RWPE1 (cell line): ENCODE results near the gene C1orf167.
A peak's percentile ranks its signal among the peaks of the same experiment; 100 is the strongest.

Experiments used
- CTCF ChIA-PET: fragments of 350-600 bp; sonication (Branson Sonifier 250); formaldehyde crosslinking; extraction: SDS; loops from one replicate; lab custom pipeline; 2021; lab: Yijun Ruan, JAX
- POLR2A ChIA-PET: fragments of 400-600 bp; formaldehyde crosslinking; extraction: SDS; loops from one replicate; lab custom pipeline; 2020; ENCODE audit warnings: antibody characterized with exemption; ENCODE audit not compliant: low non-redundant PET; lab: Yijun Ruan, JAX
- DNase-seq: peaks from one replicate; pipeline ENCODE4 v3.0.0; 2012; ENCODE audit warnings: low spot score
- H3K27ac ChIP-seq: fragments of 450-650 bp; 2 replicates; pipeline ENCODE4 v1.5.1; 2017
- TF ChIP-seq, protein P1 (sequence below): fragments of 450-650 bp; conservative IDR thresholded peaks from 2 replicates; pipeline ENCODE4 v1.5.1; 2017; ENCODE audit warnings: low read depth, mild to moderate bottlenecking

Gene C1orf167

DNA sequence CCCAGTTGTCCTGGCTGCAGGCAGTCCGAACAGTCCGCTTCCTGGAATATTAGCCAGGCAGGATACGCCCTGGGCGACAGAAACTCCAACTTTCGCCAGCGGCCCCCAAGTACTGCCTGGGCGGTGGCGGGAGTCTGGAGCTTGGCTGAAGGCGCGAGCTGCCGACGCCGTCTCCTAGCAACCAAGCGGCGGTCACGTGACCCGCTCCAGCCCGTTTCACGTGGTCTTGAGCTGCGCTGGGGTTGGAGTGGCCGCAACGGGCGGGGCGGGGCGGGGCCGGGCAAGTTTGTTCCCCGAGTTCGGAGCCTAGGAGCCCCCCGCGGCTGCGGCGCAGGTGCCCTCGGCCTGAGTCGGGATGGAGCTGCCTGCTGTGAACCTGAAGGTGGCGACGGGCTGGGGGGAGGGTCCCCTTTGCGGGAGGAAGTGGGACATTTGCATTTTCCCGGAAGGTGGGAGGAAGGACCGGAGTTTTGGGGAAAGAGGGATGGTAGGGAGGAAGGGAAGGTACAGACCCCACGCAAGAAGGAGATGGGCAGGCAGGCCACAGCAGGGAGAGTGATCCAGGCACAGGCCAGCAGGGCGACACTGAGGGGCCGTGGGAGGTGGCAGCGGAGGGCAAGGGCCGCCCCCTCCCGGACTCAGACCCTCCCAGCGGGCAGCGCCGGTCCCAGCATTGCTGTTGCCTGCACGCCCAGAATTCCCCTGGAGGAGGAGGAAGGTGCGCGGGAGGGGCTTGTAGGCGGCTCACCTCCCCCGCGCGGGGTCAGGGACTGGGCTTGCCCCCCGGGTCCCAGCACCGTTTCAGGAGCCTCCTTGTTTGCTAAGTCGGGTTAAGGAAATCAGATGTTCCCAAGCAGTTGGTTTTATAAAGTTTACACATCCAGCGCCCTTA lies 25.9 kb upstream of the C1orf167 start, which contains the start of gene AGTRAP:
Gene AGTRAP (plus strand): TSS at position 283 of the 892 bp plus-strand sequence. CDS start 73 bp downstream, at position 356.
- CTCF ChIA-PET, result interaction anchor here (0.6 to 0.9 kb wide), 2 partner anchors 16 to 94 kb away, joined by 3 to 5 read pairs; no protein-coding TSS in a partner anchor
- DNase-seq, result peak; percentile 91
- POLR2A ChIA-PET, result interaction anchor here (0.5 kb wide), 1 partner anchor 26 kb away, joined by 3 read pairs; no protein-coding TSS in a partner anchor
- H3K27ac ChIP-seq, result peak within 1 kb of the TSS; percentile 98
- TF ChIP-seq, protein P1, sequence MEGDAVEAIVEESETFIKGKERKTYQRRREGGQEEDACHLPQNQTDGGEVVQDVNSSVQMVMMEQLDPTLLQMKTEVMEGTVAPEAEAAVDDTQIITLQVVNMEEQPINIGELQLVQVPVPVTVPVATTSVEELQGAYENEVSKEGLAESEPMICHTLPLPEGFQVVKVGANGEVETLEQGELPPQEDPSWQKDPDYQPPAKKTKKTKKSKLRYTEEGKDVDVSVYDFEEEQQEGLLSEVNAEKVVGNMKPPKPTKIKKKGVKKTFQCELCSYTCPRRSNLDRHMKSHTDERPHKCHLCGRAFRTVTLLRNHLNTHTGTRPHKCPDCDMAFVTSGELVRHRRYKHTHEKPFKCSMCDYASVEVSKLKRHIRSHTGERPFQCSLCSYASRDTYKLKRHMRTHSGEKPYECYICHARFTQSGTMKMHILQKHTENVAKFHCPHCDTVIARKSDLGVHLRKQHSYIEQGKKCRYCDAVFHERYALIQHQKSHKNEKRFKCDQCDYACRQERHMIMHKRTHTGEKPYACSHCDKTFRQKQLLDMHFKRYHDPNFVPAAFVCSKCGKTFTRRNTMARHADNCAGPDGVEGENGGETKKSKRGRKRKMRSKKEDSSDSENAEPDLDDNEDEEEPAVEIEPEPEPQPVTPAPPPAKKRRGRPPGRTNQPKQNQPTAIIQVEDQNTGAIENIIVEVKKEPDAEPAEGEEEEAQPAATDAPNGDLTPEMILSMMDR, result no peak

DNA sequence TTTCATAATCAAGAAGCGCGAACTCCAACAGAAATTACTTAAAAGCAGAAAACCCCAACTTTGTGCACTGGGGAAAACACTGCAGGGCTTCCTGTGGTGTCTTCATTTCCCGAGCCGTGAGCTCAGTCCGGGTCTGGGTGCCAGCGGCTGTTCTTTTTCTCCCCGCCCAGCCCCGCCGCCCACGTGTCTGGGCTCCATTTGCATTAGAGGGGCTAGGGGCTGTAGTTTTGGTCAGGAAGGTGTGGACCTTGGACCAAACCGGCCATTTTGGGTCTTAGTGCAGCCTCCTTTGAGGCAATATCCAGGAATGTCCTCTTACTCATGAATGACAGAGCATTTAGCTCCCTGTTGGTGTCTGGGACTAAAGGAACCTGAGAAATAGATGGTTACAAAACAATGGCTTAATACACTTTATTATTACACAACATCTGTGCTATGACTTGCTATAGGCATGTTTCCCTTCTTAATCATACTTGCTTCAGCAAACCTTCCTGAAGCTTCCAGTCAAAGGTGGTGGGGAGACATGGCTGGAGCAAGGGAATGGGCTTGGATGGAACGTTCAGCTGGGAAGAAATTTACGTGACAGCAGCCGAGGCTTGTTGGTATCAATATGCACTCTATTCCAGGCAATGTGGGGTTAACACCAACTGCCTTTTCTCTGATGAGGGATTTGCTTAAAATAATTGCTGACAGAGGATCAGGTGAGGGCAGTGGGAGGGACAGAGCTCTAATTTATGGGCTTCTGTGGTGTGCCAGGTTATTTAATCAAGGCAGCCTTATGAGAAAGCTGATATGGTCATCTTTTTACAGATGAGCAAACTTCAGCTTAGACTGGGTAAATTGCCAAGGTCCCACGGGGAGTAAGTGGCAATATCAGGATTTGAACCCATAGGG lies 25.0 kb upstream of the C1orf167 start:
- TF ChIP-seq, protein P1, result no peak
- ChIA-PET CTCF (interaction anchor here (0.5 kb wide), 1 partner anchor 60 kb away, joined by 6 read pairs; no protein-coding TSS in a partner anchor), POLR2A (interaction anchor here (0.5 kb wide), 1 partner anchor 19 kb away, joined by 3 read pairs; no protein-coding TSS in a partner anchor)
- DNase-seq, result peak; percentile 87
- H3K27ac ChIP-seq, result peak overlapping the region; percentile 98

DNA sequence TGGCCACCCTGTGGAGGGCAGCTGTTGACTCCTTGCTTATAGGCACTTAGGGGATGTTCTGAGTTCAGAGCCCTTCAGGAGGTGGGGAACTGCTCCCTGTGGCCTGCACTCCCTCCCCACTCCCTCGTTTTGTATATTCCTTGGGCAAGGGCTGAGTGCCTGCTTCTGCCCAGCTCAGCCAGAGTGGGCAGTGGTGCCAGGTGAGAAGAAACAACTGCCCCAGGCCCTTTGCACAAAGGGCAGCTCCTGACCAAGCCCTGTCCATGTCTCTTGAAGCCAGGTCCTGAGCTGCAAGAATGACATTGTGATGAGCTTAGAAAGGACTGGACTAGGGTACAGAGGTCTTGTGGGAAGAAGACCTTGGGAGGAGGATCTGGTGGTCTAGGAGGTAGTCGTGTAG lies 23.9 kb upstream of the C1orf167 start:
- POLR2A ChIA-PET, result no interaction called here
- TF ChIP-seq, protein P1, result no peak
- CTCF ChIA-PET, result interaction anchor here (0.7 kb wide), 1 partner anchor 68 kb away, joined by 6 read pairs; no protein-coding TSS in a partner anchor
- peak overlapping the region; percentile 98 for H3K27ac ChIP-seq
- DNase-seq, result no peak

DNA sequence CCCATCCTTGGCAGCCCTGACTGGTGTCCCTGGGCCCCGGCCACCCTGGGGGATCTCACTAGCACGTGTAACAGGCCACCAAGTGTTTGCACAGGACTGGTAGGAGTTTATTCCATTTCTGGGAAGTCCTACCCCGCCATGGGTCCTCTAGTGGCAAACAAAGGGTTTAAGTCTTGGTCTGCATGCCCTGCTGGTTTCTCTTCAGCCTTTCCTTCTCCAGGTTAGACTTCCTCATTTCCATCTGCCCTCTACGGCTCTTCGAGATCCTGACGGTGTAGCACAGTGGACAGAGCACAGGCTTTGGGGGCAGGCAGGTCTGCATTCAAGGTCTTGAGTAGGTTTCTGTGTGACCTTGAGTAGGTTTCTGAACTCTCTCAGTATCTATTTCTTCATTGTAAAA lies 23.2 kb upstream of the C1orf167 start:
- CTCF ChIA-PET, result no interaction called here
- H3K27ac ChIP-seq, result peak overlapping the region; percentile 98
- TF ChIP-seq, protein P1, result no peak
- DNase-seq, result no peak
- POLR2A ChIA-PET, result no interaction called here

DNA sequence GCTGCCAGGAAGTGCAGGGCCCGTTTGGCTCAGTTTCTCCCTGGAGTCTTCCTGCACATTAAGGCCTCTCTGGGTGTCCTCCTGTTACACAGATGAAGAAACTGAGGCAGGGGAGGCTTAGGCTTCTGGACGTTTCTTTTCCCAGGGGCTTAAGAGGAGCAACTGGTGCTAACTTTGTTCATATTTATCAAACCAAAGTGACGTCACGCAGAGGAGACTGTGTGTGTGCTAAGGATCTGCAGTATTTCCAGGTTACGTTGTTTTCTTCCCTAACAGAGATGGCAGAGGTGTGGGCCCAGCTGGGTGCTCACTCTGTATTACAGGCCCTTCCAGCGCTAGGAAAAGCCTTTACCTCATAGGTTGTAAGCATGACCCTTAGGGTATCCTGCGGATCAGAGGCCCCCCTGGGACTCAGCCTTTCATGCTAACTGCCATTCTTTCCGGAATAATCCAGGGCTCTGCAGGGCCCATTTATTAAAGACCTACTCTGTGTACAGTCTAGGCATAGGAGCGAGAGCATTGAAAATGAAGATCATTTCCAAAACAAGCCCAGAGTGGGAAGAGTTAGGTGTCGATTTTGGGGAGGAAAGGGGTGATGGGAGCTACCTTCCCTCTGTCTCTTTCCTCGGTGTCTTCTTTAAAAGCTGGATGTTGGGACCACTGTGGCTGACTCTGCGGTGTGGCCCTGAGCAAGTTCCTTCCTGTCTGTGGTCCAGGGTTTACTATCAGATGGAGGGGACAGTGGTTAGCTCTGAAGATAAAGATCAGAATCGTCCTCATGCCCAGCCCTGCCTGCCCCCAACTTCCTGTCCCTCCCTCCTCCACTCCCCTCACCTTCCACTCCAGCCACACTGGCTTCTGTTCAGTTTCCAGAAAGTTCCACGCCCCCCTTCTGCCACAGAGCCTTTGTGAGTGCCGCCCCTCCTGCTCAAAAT lies 21.5 kb upstream of the C1orf167 start:
- peak overlapping the region; percentile 98 for H3K27ac ChIP-seq
- CTCF ChIA-PET, result interaction anchor here (0.6 kb wide), 1 partner anchor 405 kb away, joined by 3 read pairs; no protein-coding TSS in a partner anchor
- TF ChIP-seq, protein P1, result no peak
- POLR2A ChIA-PET, result no interaction called here
- DNase-seq, result no peak
